ENCODE results near the gene NSUN4. TPM values are rescaled to one million over a fixed set of nuclear protein-coding genes. Genes with fewer than 3 reads are reported as not detected.

The NSUN4 gene
- total and polyA plus RNA-seq, 2 of the 13 experiments (the other 11 are each of a cell fraction or from before 2014, with no cell fraction given) = 21.5 to 23.5 TPM

- TF ChIP-seq CAMTA2 (CRISPR knock-in tag; IDR thresholded peaks at IDR 0.05; ENCODE audit: borderline replicate concordance) (no peak), PHF8 (CRISPR knock-in tag; IDR thresholded peaks at IDR 0.05) (peak; percentile 38; the same call in 1 of the 2 replicates), NAIF1 (CRISPR knock-in tag; IDR thresholded peaks at IDR 0.05; ENCODE audit: borderline replicate concordance) (no peak), ZNF451 (CRISPR knock-in tag; IDR thresholded peaks at IDR 0.05) (no peak), FOXJ3 (CRISPR knock-in tag; IDR thresholded peaks at IDR 0.05; ENCODE audit: borderline replicate concordance) (no peak), TAF15 (IDR thresholded peaks at IDR 0.05; ENCODE audit: low read depth, low read length, poor library complexity, severe bottlenecking) (no peak), ZNF136 (CRISPR knock-in tag; IDR thresholded peaks at IDR 0.05; ENCODE audit: low read depth) (0 out of 2 replicates have a peak, but pooled peaks have one; percentile 37), SIN3A (IDR thresholded peaks at IDR 0.05; ENCODE audit: borderline replicate concordance, low read depth, low read length) (no peak), ARNTL (CRISPR knock-in tag; IDR thresholded peaks at IDR 0.05) (no peak; the same call in 1 of the 2 replicates), HIC2 (CRISPR knock-in tag; IDR thresholded peaks at IDR 0.05; ENCODE audit: low read depth) (peak; percentile 64; the same call in 1 of the 2 replicates), ZNF691 (CRISPR knock-in tag; IDR thresholded peaks at IDR 0.05; ENCODE audit: borderline replicate concordance, low read depth) (no peak), NFAT5 (CRISPR knock-in tag; IDR thresholded peaks at IDR 0.05) (no peak), SRF (IDR thresholded peaks at IDR 0.05; ENCODE audit: low read depth, low read length) (peak; percentile 7; the same call in 1 of the 2 replicates), ZNF253 (CRISPR knock-in tag; IDR thresholded peaks at IDR 0.05; ENCODE audit: borderline replicate concordance) (no peak), E2F2 (CRISPR knock-in tag; IDR thresholded peaks at IDR 0.05; ENCODE audit: borderline replicate concordance) (no peak), ZXDC (CRISPR knock-in tag; IDR thresholded peaks at IDR 0.05) (peak; percentile 51; the same call in 1 of the 2 replicates)
Measured at GRCh38 chr1:46401964-46402626, 61.5 kb downstream of the NSUN4 start (continued).

Measured in HepG2 (cell line).